Neural progenitor cell (in vitro differentiated cells): ENCODE measurements around the gene PRXL2A.
"Not testable (repeated sequence)": the region's sequence is repeated elsewhere in the genome, so short reads cannot be mapped to it uniquely, and the experiment has no call there.

Source experiments
- EZH2 ChIP-seq: fragments of 200-600 bp; sonication (generic); IDR thresholded peaks from 2 replicates; pipeline ENCODE4 v1.6.1; 2017; ENCODE audit warnings: antibody characterized with exemption, mild to moderate bottlenecking, moderate library complexity
- TF ChIP-seq, protein P1 (sequence below): fragments of 200-600 bp; sonication (generic); IDR thresholded peaks from 2 replicates; pipeline ENCODE4 v1.5.1; 2017; ENCODE audit warnings: antibody characterized with exemption, mild to moderate bottlenecking

DNA sequence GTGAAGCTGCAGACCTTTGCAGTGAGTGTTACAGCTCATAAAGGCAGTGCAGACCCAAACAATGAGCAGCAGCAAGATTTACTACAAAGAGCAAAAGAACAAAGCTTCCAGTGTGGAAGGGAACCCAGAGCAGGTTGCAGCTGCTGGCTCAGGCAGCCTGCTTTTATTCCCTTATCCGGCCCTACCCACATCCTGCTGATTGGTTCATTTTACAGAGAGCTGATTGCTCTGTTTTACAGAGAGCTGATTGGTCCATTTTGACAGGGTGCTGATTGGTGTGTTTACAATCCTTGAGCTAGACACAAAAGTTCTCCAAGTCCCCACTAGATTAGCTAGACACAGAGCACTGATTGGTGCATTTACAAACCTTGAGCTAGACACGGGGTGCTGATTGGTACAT lies 49.4 kb upstream of the PRXL2A start:
- TF ChIP-seq, protein P1, sequence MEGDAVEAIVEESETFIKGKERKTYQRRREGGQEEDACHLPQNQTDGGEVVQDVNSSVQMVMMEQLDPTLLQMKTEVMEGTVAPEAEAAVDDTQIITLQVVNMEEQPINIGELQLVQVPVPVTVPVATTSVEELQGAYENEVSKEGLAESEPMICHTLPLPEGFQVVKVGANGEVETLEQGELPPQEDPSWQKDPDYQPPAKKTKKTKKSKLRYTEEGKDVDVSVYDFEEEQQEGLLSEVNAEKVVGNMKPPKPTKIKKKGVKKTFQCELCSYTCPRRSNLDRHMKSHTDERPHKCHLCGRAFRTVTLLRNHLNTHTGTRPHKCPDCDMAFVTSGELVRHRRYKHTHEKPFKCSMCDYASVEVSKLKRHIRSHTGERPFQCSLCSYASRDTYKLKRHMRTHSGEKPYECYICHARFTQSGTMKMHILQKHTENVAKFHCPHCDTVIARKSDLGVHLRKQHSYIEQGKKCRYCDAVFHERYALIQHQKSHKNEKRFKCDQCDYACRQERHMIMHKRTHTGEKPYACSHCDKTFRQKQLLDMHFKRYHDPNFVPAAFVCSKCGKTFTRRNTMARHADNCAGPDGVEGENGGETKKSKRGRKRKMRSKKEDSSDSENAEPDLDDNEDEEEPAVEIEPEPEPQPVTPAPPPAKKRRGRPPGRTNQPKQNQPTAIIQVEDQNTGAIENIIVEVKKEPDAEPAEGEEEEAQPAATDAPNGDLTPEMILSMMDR, result not testable (repeated sequence)
- not testable (repeated sequence) for TF ChIP-seq EZH2
